Subcutaneous adipose tissue (tissue), 4 donors: ENCODE results near the gene SLC1A5. TPM values are rescaled to one million over a fixed set of nuclear protein-coding genes. Genes with fewer than 3 reads are reported as not detected.

Experiments used
- CTCF ChIP-seq: fragments of 450-650 bp; IDR thresholded peaks from one replicate; pipeline ENCODE4 v1.5.1; 2016; ENCODE audit warnings: low read depth, mild to moderate bottlenecking, control low read depth, antibody characterized with exemption, moderate library complexity
- total RNA-seq, 4 donors: library from RNA; depleted of rRNA; stranded (reverse); fragments of >200 nt; gene quantifications; one replicate each; pipeline ENCODE4 v1.1.0, GENCODE V29; 2016

Gene SLC1A5
- total RNA-seq, 4 donors from 2014 or later: 63.3 to 185 (median 100) TPM

- TF ChIP-seq CTCF: no peak
These were observed 3.5 kb upstream of the SLC1A5 start for GRCh38 chr19:46791944-46792343.

GRCh38 chr19:46789371-46789770 is 977 bp upstream of the SLC1A5 start:
- TF ChIP-seq CTCF: no peak

GRCh38 chr19:46788968-46789338 is 559 bp upstream of the SLC1A5 start:
- no peak for TF ChIP-seq CTCF

GRCh38 chr19:46787331-46788261 is 798 bp downstream of the SLC1A5 start:
- no peak for TF ChIP-seq CTCF

- no peak for TF ChIP-seq CTCF
These were observed 1.4 kb downstream of the SLC1A5 start for GRCh38 chr19:46787040-46787330.

GRCh38 chr19:46786236-46787039 is 2.0 kb downstream of the SLC1A5 start:
- no peak for TF ChIP-seq CTCF

GRCh38 chr19:46785980-46786235 is 2.5 kb downstream of the SLC1A5 start:
- no peak for TF ChIP-seq CTCF
